BE2C (cell line): ENCODE results near the gene TSNAX.

ENCODE experiments used
- DNase-seq: peaks from one replicate; pipeline ENCODE4 v3.0.0-alpha.2; 2020
- H3K27me3 ChIP-seq: fragments of 250-450 bp; sonication (Bioruptor Pico); 2 replicates; pipeline ENCODE4 v1.5.1; 2020; ENCODE audit warnings: mild to moderate bottlenecking
- H3K36me3 ChIP-seq: fragments of 250-450 bp; sonication (Bioruptor Pico); 2 replicates; pipeline ENCODE4 v1.5.1; 2020; ENCODE audit warnings: mild to moderate bottlenecking
- H3K4me1 ChIP-seq: fragments of 250-450 bp; sonication (Bioruptor Pico); 2 replicates; pipeline ENCODE4 v1.5.1; 2020
- H3K4me3 ChIP-seq: 2 replicates; pipeline ENCODE4 v1.5.1; 2011; ENCODE audit warnings: low read depth, low read length
- H3K9me3 ChIP-seq: fragments of 250-450 bp; sonication (Bioruptor Pico); 2 replicates; pipeline ENCODE4 v1.5.1; 2020
- TF ChIP-seq, protein P1 (sequence below): IDR thresholded peaks from 2 replicates; pipeline ENCODE4 v1.5.1; 2012; ENCODE audit warnings: mild to moderate bottlenecking, low read depth, low read length

TSNAX gene

DNA sequence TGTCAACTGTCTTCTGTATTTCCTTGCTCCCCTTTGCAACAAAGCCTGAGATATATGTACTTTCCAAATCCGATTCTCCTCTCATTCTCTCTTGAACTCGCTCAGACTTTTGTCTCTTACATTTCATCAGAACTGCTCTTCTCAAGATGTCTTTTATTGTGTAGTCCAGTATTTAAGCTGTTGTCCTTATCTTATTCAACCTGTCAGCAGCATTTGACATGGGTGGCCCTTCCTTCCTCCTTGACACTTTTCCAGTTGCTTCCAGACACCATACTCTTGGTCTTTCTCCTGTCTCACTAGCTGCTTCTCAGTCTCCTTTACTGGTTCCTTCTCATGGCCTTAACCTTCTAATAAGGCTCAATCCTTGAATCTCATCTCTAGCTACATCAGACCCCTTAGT is 47.0 kb downstream of the TSNAX start:
- Histone ChIP-seq H3K4me1 (no peaks in the 10 kb centered on the region), H3K36me3 (no peaks in the 10 kb centered on the region), H3K9me3 (no peaks in the 10 kb centered on the region), H3K4me3 (no peak overlapping the region), H3K27me3 (no peaks in the 10 kb centered on the region)
- DNase-seq = no peak
- TF ChIP-seq, protein P1, sequence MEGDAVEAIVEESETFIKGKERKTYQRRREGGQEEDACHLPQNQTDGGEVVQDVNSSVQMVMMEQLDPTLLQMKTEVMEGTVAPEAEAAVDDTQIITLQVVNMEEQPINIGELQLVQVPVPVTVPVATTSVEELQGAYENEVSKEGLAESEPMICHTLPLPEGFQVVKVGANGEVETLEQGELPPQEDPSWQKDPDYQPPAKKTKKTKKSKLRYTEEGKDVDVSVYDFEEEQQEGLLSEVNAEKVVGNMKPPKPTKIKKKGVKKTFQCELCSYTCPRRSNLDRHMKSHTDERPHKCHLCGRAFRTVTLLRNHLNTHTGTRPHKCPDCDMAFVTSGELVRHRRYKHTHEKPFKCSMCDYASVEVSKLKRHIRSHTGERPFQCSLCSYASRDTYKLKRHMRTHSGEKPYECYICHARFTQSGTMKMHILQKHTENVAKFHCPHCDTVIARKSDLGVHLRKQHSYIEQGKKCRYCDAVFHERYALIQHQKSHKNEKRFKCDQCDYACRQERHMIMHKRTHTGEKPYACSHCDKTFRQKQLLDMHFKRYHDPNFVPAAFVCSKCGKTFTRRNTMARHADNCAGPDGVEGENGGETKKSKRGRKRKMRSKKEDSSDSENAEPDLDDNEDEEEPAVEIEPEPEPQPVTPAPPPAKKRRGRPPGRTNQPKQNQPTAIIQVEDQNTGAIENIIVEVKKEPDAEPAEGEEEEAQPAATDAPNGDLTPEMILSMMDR = no peak

DNA sequence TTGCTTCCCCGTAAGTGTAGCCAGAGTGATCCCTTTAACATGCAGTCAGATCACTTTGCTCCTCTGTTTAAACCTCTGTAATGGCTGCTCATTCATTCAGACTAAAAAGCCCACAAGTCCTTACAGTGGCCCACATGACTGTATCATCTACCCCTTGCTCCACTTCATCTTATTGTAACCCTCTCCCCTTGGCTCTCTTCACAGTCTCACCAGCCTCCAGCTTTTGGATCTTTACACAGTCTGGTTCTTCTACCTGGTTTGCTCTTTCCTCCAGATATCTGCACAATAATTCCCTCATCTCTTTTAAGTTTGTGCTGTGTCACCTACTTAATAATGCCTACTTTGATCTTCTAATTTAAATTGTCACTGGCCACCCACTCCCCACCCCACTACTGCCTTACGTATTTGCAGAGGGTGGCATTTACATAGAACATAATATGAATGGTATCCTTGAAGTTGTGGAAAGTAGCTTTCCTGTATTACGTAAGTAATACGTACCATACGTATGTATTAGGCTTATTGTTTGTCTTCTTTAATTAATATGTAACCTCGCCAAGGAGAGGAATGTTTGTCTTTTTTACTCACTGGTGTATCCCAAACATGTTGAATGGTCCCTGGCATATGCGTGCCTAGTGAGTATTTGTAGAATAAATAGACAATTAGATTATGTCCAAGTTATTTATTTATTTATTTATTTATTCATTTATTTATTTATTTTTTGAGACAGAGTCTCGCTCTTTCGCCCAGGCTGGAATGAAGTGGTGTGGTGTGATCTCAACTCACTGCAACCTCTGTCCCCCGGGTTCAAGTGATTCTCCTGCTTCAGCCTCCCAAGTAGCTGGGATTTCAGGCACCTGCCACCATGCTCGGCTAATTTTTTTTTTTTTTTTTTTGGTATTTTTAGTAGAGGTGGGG is 48.6 kb downstream of the TSNAX start:
- H3K4me3 ChIP-seq = no peak overlapping the region
- TF ChIP-seq, protein P1 = no peak
- H3K4me1 ChIP-seq = peaks cover 2% of the 10 kb centered on the region
- H3K27me3 ChIP-seq = no peaks in the 10 kb centered on the region
- no peaks in the 10 kb centered on the region for H3K36me3 ChIP-seq
- DNase-seq = no peak
- H3K9me3 ChIP-seq = no peaks in the 10 kb centered on the region

DNA sequence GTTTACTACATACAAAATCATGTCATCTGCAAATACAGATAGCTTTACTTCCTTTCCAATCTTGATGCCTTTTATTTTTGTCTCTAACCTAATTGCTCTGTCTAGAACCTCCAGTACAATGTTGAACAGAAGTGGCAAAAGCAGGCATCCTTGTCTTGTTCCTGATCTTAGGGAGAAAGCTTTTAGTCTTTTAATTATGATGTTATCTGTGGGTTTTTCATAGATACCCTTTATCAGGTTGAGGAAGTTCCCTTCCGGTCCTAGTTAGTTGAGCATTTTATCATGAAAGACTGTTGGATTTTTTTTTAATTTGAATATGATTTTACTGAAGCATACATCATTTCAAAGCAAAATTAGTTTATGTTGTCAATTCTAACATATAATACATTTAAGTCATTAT is 52.4 kb downstream of the TSNAX start:
- DNase-seq = no peak
- no peaks in the 10 kb centered on the region for H3K36me3 ChIP-seq
- H3K27me3 ChIP-seq = no peaks in the 10 kb centered on the region
- TF ChIP-seq, protein P1 = no peak
- no peak overlapping the region for H3K4me3 ChIP-seq
- H3K9me3 ChIP-seq = no peaks in the 10 kb centered on the region
- H3K4me1 ChIP-seq = peaks cover 11% of the 10 kb centered on the region

GRCh38 chr1:231581859-231582258 is 53.4 kb downstream of the TSNAX start:
- Histone ChIP-seq H3K9me3 (no peaks in the 10 kb centered on the region), H3K27me3 (no peaks in the 10 kb centered on the region), H3K4me3 (no peak overlapping the region), H3K36me3 (no peaks in the 10 kb centered on the region), H3K4me1 (peaks cover 11% of the 10 kb centered on the region)
- no peak for DNase-seq
- TF ChIP-seq, protein P1 = no peak

GRCh38 chr1:231583376-231583775 is 54.9 kb downstream of the TSNAX start:
- H3K4me1 ChIP-seq = peaks cover 11% of the 10 kb centered on the region
- DNase-seq = no peak
- TF ChIP-seq, protein P1 = no peak
- no peak overlapping the region for H3K4me3 ChIP-seq
- no peaks in the 10 kb centered on the region for H3K36me3 ChIP-seq
- H3K27me3 ChIP-seq = no peaks in the 10 kb centered on the region
- H3K9me3 ChIP-seq = no peaks in the 10 kb centered on the region

DNA sequence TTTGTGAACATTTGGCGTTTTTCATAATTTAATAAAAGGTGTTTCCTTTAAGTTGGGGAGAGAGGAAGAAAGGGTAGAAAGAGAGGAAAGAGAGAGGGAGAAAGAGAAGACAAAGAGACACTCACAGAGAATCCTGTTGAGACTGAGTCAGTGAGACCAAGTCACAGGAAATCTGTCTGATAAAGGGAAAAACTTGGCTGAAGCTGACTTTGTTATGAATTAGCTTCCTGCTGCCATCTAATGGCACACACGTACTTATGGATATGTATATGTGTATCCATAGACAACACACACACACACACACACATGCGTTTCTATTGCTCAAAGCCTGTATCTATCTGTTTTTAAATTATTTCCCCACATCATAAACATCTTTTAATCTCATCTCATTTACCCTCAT is 55.6 kb downstream of the TSNAX start:
- peak; percentile 28 for DNase-seq
- no peaks in the 10 kb centered on the region for H3K9me3 ChIP-seq
- H3K4me3 ChIP-seq = no peak overlapping the region
- TF ChIP-seq, protein P1 = peak; percentile 53
- peaks cover 11% of the 10 kb centered on the region for H3K4me1 ChIP-seq
- H3K27me3 ChIP-seq = no peaks in the 10 kb centered on the region
- H3K36me3 ChIP-seq = no peaks in the 10 kb centered on the region
